HS-27A (cell line): Measurements from ENCODE around the gene CLEC4F.
"Not testable (repeated sequence)": the region's sequence is repeated elsewhere in the genome, so short reads cannot be mapped to it uniquely, and the experiment has no call there.

Experiments used
- DNase-seq: peaks from one replicate; pipeline ENCODE4 v3.0.0-alpha.2; 2012; ENCODE audit warnings: low read depth, missing footprints

The CLEC4F gene

DNA sequence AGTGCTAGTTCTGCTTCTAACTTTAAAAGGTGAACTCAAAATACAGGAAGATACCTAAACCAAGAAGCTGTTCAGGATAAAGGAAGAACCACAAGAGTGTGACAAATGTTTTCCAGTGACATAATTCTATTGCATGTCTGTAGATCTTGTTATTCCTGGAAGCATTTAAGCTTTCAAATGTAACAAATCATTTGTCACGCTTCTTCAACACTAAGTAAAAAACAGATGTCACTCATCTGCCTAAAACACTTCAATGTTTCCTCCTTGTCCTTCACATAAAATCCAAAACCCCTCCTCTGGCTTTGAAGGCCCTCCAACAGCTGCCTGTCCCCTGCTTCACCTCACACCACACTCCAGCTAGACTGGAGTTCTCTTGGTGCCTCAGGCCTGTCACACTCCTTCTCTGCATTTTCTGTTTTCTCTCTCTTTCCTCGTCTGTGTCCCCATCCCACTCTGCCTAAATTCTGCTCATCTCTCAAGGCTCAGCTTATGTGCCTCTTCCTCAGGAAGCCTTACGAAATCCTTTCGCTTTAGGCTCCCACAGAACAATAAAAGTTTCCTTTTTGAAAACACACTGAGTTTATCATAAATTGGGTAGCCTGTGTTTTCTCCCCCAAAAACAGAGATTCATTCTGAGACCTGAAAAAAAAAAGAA lies 6.4 kb upstream of the CLEC4F start:
- DNase-seq, result no peak

- no peak for DNase-seq
Measured at GRCh38 chr2:70823249-70823648, 2.9 kb upstream of the CLEC4F start.

DNA sequence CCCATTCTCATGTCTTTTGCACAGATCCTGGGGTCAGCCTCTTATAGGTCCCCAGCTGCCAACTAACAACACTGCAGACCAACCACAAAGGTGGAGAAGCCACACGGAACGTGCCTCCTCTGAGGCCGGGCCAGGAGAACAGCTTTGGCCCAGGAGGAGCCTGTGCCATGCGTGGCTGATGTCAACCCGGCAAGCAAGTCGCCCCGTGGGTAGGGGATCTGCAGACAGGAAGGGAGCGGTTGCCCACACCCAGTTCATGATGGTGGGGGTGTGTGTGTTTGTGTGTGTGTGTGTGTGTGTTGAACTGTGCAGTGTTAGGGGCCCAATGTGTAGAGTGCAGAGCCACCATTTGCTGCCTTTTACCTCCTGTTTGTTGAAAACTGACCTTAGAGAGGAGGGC lies 2.4 kb upstream of the CLEC4F start:
- no peak for DNase-seq

DNA sequence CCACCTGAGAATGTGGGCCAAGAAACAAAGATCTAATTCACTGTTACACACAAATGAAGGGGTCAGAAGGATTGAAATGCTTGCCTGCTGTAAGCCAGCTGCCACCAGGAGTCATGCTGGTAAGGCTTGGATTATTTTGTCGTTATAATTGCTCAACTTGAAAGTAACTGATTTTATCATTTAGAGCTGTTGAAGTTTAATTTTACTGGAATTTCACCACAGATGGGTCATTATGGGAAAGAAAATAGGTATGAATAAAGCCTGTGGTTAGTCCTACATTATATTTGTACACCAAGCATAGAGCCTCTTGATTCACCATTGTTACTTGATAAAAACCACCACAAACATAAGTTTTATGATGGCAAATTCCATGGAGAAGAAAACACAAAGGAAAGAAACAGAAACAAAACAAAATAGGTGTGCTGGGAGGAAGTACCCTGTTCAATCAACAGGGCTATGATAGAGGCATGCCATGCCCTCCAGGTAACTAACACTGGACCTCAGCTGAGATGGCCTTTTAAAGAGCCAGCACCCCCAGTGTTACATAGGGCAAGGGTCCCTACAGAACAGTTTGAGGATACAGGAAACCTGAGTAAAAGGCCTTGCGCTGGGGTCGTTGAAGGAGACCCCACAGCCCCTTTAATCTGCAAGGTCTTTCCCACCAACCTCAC lies 3.0 kb downstream of the CLEC4F start:
- DNase-seq, result no peak

DNA sequence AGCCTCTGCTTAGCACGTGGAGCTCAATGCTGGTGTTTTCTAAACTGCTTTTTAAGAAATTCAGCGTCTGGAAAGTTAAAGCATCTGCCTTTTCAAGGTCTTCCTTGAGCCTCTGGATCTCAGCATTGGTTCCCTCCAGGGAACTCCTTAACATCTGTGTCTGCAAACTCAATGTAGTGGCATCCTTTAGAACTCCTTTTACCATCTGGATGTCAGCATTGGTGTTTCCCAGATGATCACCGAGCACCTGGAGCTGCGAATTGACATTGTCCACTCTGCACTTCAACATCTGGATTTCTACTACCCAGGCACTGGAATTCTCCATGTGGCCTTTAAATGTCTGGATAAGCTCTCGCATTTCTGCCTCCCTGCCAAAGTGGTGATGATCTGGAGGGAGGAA lies 3.7 kb downstream of the CLEC4F start:
- no peak for DNase-seq

GRCh38 chr2:70808983-70809958 lies 11.1 kb downstream of the CLEC4F start:
- no peak for DNase-seq

DNA sequence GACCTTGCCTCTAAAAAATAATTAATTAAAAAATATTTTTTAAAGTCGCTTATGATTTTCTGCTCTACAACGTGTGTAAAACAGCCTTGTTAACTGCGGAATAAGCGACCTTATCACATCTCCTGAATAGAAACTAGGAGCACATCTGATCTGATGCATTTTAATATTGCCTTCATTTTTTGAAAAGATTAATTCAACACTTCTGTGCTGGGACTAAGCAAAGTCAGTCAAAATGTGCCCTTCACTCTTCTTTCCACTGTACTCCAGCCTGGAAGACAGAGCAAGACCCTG lies 12.6 kb downstream of the CLEC4F start:
- DNase-seq, result no peak

DNA sequence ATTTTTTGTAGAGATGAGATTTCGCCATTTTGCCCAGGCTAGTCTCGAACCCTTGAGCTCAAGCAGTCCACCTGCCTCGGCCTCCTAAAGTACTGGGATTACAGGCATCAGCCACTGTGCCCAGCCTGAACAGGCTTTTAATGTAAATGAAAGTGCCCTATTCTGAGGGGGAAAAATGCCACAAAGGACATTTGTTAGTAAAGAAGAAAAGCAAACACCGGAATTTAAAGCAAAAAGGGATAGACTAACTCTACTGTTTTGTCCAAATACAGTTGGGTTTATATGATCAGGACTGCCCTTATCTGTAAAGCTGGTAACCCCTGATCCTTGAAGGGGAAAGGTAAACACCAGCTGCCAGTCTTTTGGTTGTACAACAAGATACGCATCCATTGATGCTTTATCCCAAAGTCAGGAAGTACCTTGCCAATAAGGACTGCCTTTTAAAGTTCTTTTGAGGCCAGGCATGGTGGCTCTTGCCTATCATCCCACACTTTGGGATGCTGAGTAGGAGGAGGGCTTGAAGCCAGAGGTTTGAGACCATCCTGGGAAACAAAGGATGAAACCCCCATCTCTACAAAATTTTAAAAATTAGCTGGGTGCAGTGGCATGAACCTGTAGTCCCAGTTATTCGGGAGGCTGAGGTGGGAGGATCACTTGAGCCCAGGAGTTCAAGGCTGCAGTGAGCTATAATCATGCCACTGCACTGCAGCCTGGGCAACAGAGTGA lies 13.1 kb downstream of the CLEC4F start:
- no peak for DNase-seq

DNA sequence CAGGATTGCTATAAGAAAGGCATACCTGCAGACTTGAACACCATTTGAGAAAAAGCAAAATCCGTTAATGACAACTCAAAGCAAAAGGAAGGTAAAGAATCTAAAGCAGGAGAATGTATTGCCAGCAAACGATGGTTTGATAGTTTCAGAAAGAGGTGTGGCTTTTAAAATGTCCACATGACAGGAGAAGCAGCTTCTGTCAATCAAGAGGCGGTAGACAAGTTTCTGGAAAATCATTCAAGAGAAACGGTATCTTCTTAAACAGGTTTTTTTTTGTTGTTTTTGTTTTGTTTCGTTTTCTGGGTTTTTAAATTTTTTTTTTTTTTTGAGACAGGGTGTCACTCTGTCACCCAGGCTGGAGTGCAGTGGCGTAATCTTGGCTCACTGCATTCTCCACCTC lies 13.8 kb downstream of the CLEC4F start:
- no peak for DNase-seq

GRCh38 chr2:70806013-70806412 lies 14.4 kb downstream of the CLEC4F start:
- no peak for DNase-seq

DNA sequence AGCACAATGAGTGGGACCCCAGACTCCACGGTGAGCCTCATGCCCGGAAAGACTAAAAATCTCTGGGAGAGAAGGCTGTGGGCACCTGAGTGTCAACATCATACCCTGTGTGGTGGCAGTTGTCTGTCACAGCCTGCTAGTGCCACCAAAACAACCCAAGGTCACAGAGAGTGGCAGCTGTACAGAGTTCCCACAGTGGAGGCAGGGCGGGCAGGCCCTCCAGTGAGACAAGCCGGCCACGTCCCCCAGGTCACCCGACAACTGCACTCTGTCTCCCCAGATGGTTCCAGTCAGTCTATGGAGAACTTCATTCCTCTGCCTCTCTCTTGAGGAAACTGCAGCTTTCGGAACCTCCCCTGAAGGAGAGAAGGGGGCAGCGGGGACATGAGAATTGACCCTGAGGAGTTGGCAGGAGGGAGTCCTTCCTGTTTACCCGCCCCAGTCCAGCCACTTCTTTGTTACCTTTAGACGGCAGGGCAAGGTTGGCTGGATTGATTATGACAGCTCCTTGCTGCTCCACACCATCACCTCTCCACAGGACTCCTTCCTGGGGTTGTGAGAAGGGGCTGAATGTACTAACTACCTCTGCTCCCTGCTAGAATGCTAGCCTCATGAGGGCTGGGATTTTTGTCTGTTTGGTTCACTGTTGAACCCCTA lies 18.7 kb downstream of the CLEC4F start:
- no peak for DNase-seq

GRCh38 chr2:70799706-70800105 lies 20.7 kb downstream of the CLEC4F start:
- DNase-seq, result no peak

DNA sequence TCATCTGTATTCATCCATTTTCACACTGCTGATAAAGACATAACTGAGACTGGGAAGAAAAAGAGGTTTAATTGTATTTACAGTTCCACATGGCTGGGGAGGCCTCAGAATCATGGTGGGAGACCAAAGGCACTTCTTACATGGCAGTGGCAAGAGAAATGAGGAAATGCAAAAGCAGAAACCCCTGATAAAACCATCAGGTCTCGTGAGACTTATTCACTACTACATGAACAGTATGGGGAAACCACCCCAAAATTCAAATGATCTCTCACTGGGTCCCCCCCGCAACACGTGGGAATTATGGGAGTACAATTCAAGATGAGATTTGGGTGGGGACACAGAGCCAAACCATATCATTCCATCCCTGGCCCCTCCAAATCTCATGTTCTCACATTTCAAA lies 22.4 kb downstream of the CLEC4F start:
- DNase-seq, result not testable (repeated sequence)

GRCh38 chr2:70797506-70797905 lies 22.9 kb downstream of the CLEC4F start:
- no peak for DNase-seq

DNA sequence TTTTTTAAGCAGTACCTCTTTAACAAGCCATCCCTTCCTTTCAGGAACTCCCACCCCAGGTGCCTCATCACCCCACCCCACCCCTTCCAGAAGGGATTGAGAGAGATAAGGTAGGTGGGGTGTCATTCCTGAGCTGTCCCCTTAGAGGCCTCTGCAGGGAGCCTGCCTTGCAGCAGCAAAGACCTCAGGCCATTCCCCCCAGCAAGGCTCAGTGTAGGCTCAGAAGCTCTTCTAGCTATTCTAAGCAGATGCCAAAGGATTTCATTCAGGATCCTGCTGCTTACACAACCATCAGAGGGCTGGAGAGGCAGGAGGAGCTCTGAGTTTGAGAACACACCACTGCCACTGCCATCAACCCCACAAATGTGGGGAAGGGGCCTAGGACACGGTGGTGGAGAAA lies 24.1 kb downstream of the CLEC4F start:
- no peak for DNase-seq

- no peak for DNase-seq
Measured at GRCh38 chr2:70795164-70795995, 25.0 kb downstream of the CLEC4F start.

DNA sequence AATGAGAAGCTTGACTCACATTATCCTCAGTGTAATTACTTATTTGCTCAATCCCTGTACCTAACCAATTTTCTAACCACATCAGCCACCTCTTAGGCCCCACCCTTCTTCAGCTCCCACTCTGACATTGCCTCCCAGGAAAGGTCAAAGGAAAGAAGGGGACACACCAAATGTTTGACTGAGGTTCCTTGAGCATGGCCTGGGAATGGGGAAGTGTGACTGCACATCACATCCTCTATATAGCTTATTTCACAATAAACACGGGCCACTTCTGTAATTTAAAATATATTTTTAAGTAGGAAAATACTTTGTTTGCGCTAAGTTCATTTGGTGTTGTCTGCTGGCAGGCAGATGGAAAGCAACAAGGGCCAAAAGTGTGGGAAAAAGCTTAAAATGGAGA lies 26.9 kb downstream of the CLEC4F start:
- no peak for DNase-seq

DNA sequence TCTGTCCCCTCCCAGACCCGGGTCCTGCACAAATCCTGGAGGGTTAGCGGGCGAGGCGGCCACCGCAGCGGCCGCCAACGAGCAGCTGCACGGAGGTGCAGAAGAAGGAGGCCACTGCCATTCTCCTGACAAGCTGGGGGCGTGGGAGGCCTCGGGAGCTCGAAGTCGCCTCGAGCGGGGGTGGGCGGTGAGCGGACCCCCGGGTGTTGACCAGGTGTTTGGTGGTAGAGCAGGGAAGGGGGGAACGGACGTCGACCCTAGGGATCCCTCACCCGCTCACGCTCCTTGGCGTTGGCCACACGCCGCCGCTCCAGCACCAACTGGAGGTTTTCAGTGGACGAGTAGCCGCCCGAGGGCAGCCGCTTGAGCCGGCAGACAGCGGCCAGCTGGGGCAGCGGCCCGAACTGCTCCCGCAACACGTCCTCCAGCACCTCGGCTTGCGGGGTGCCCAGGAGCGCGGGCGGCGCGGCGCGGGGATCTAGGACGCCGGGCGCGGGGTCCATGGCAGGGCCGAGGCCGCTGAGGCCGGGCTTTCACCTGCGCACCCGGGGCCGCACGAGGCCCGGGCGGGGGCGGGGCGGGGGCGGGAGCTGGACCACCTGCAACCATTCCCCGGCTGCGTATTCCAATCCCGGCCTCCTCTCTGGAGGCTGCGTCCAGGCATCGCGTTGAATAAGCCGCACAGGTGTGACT lies 30.1 kb downstream of the CLEC4F start, which contains the start of gene FIGLA:
TSS of gene FIGLA (minus strand) at position 508 of the 693 bp plus-strand sequence. CDS start at position 503, 5 bp downstream.
- no peak for DNase-seq

GRCh38 chr2:70789304-70790135 lies 30.9 kb downstream of the CLEC4F start:
- DNase-seq, result no peak
